ENCODE measurements around the gene MBP. TPM values are rescaled to one million over a fixed set of nuclear protein-coding genes. Genes with fewer than 3 reads are reported as not detected.
A peak's percentile ranks its signal among the peaks of the same experiment; 100 is the strongest.
"Not testable (repeated sequence)": the region's sequence is repeated elsewhere in the genome, so short reads cannot be mapped to it uniquely, and the experiment has no call there.

The MBP gene
- total RNA-seq, 1 donor from 2014 or later = 92.7 TPM

DNA sequence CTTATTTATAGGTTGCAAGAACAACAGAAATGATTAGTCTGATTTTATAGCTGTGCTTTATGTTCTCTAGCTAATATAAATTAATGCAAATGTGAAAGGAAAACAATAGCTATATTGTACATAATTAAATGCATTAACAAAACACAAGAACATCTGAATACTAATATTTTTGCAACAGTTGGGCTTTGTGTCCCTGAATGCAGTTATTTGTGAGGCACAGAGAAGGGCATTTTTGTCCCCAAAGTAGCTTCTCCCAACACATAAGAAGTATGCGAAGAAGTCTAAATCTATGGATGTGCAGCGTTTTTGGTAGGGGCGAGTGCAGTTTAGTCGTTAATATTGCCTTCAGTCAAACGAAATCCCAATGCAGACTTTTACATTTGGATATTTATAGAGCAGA lies 110.0 kb downstream of the MBP start:
- DNase-seq (no peak), ATAC-seq (ENCODE audit: low read depth) (no peak)
- intact Hi-C loops (cut with micrococcal nuclease) = no loop called here
- H3K4me3 Mint-ChIP-seq = no peak overlapping the region
- H3K36me3 Mint-ChIP-seq (ENCODE audit: low read depth) = peaks cover 71% of the 10 kb centered on the region
- no peak overlapping the region for H3K27ac Mint-ChIP-seq
- ChIA-PET CTCF (no interaction called here), POLR2A (no interaction called here)
- no peaks in the 10 kb centered on the region for H3K27me3 Mint-ChIP-seq
- TF ChIP-seq, protein P1, sequence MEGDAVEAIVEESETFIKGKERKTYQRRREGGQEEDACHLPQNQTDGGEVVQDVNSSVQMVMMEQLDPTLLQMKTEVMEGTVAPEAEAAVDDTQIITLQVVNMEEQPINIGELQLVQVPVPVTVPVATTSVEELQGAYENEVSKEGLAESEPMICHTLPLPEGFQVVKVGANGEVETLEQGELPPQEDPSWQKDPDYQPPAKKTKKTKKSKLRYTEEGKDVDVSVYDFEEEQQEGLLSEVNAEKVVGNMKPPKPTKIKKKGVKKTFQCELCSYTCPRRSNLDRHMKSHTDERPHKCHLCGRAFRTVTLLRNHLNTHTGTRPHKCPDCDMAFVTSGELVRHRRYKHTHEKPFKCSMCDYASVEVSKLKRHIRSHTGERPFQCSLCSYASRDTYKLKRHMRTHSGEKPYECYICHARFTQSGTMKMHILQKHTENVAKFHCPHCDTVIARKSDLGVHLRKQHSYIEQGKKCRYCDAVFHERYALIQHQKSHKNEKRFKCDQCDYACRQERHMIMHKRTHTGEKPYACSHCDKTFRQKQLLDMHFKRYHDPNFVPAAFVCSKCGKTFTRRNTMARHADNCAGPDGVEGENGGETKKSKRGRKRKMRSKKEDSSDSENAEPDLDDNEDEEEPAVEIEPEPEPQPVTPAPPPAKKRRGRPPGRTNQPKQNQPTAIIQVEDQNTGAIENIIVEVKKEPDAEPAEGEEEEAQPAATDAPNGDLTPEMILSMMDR (IDR thresholded peaks at IDR 0.05) = no peak
- no peaks in the 10 kb centered on the region for H3K9me3 Mint-ChIP-seq
- H3K4me1 Mint-ChIP-seq = peaks cover 2% of the 10 kb centered on the region

- H3K9me3 Mint-ChIP-seq = no peaks in the 10 kb centered on the region
- no peak overlapping the region for H3K27ac Mint-ChIP-seq
- H3K27me3 Mint-ChIP-seq = no peaks in the 10 kb centered on the region
- H3K4me1 Mint-ChIP-seq = peaks cover 2% of the 10 kb centered on the region
- H3K4me3 Mint-ChIP-seq = no peak overlapping the region
- ATAC-seq (ENCODE audit: low read depth) (no peak), DNase-seq (no peak)
- POLR2A ChIA-PET = no interaction called here
- intact Hi-C loops (cut with micrococcal nuclease) = no loop called here
- TF ChIP-seq, protein P1 (IDR thresholded peaks at IDR 0.05) = no peak
- CTCF ChIA-PET = no interaction called here
- peaks cover 73% of the 10 kb centered on the region for H3K36me3 Mint-ChIP-seq (ENCODE audit: low read depth)
Observed at GRCh38 chr18:77022116-77022515, 110.5 kb downstream of the MBP start.

- H3K9me3 Mint-ChIP-seq; DNase-seq; H3K4me3 Mint-ChIP-seq; intact Hi-C loops (cut with micrococcal nuclease); H3K4me1 Mint-ChIP-seq; H3K27ac Mint-ChIP-seq; ATAC-seq (ENCODE audit: low read depth); CTCF ChIA-PET; H3K27me3 Mint-ChIP-seq: not testable (repeated sequence)
- POLR2A ChIA-PET = interaction anchor here (0.6 kb wide), 1 partner anchor 109 kb away, joined by 6 read pairs; no protein-coding TSS in a partner anchor
- H3K36me3 Mint-ChIP-seq (ENCODE audit: low read depth) = peaks cover 74% of the 10 kb centered on the region
Observed at GRCh38 chr18:77021478-77021877, 111.1 kb downstream of the MBP start.

DNA sequence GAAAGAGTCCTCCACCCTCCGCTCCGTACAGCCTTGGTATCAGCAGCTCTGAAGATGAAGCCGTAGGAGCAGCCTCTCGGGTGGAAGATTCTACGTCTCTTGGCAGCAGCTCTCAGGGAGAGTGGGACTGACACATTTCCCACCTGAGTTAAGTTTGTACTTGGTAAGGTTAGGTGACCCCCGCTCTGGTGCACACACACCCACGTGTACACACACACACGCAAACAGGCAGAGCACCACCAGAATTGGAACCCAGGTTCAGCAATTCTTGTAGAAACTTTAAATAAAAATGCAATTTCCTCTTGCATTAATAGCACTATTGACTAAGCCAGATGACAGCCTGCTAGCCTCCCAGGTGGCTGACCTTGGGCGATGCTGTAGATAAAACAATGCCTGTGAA lies 111.5 kb downstream of the MBP start:
- no peaks in the 10 kb centered on the region for H3K9me3 Mint-ChIP-seq
- no peak overlapping the region for H3K27ac Mint-ChIP-seq
- ATAC-seq (ENCODE audit: low read depth) (no peak), DNase-seq (no peak)
- peaks cover 2% of the 10 kb centered on the region for H3K4me1 Mint-ChIP-seq
- no peak overlapping the region for H3K4me3 Mint-ChIP-seq
- POLR2A ChIA-PET = interaction anchor here (0.6 kb wide), 1 partner anchor 109 kb away, joined by 6 read pairs; no protein-coding TSS in a partner anchor
- intact Hi-C loops (cut with micrococcal nuclease) = no loop called here
- CTCF ChIA-PET = no interaction called here
- no peaks in the 10 kb centered on the region for H3K27me3 Mint-ChIP-seq
- TF ChIP-seq, protein P1 (IDR thresholded peaks at IDR 0.05) = no peak
- peaks cover 74% of the 10 kb centered on the region for H3K36me3 Mint-ChIP-seq (ENCODE audit: low read depth)

- intact Hi-C loops (cut with micrococcal nuclease) = no loop called here
- TF ChIP-seq, protein P1 (IDR thresholded peaks at IDR 0.05) = no peak
- H3K4me1 Mint-ChIP-seq = peaks cover 2% of the 10 kb centered on the region
- peak overlapping the region; percentile 50 for H3K27ac Mint-ChIP-seq
- DNase-seq (no peak), ATAC-seq (ENCODE audit: low read depth) (no peak)
- no peaks in the 10 kb centered on the region for H3K9me3 Mint-ChIP-seq
- ChIA-PET CTCF (no interaction called here), POLR2A (no interaction called here)
- no peak overlapping the region for H3K4me3 Mint-ChIP-seq
- no peaks in the 10 kb centered on the region for H3K27me3 Mint-ChIP-seq
- peaks cover 74% of the 10 kb centered on the region for H3K36me3 Mint-ChIP-seq (ENCODE audit: low read depth)
Observed at GRCh38 chr18:77020561-77020960, 112.0 kb downstream of the MBP start.

GRCh38 chr18:77019641-77020040 lies 112.9 kb downstream of the MBP start:
- intact Hi-C loops (cut with micrococcal nuclease) = no loop called here

GRCh38 chr18:77018650-77019049 lies 113.9 kb downstream of the MBP start:
- H3K27ac Mint-ChIP-seq; H3K4me3 Mint-ChIP-seq; H3K9me3 Mint-ChIP-seq; DNase-seq; H3K4me1 Mint-ChIP-seq; H3K27me3 Mint-ChIP-seq; POLR2A ChIA-PET; ATAC-seq (ENCODE audit: low read depth); intact Hi-C loops (cut with micrococcal nuclease); CTCF ChIA-PET: not testable (repeated sequence)
- peaks cover 76% of the 10 kb centered on the region for H3K36me3 Mint-ChIP-seq (ENCODE audit: low read depth)

More at GRCh38 chr18:77019641-77020040, 112.9 kb downstream of the MBP start:
- Mint-ChIP-seq H3K4me3 (no peak overlapping the region), H3K4me1 (peaks cover 2% of the 10 kb centered on the region), H3K27ac (peak overlapping the region; percentile 50), H3K36me3 (ENCODE audit: low read depth) (peaks cover 74% of the 10 kb centered on the region), H3K9me3 (no peaks in the 10 kb centered on the region), H3K27me3 (no peaks in the 10 kb centered on the region)
- DNase-seq (no peak), ATAC-seq (ENCODE audit: low read depth) (no peak)
- TF ChIP-seq, protein P1 (IDR thresholded peaks at IDR 0.05) = no peak
- ChIA-PET POLR2A (no interaction called here), CTCF (no interaction called here)
